Measurements from ENCODE around the gene NFILZ. TPM values are rescaled to one million over a fixed set of nuclear protein-coding genes. Genes with fewer than 3 reads are reported as not detected.

NFILZ gene
- total RNA-seq, 2 experiments from 2014 or later: not detected

DNA sequence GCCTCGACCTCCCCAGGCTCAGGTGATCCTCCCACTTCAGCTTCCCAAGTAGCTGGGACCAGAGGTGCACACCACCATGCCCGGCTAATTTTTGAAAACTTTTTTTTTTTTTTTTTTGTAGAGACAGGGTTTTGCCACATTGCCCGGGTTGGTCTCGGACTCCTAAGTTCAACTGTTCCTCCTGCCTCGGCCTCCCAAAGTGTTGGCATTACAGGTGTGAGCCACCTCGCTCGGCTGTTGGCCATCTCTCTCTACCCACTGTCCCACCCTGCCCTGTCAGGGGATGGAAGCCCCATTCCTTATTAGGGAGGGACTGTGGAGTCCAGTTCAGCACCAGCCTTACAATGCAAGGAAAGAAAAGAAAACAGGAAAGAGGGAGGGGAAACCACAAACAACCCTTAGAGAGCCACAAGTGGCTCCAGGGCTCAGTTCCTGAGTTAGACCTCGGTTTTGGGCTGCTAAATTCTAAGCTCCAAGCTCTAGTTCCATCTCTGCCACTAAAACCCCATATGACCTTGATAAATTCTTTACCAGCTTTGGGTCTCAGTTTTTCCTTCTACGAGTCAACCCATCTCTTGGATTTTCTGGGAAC lies 36.5 kb downstream of the NFILZ start:
- Histone ChIP-seq H3K27ac (ENCODE audit: low read depth, low read length, poor library complexity, severe bottlenecking) (no peak overlapping the region), H3K9me3 (ENCODE audit: low read length) (no peaks in the 10 kb centered on the region)

GRCh38 chr19:8673276-8673891 lies 43.0 kb downstream of the NFILZ start:
- no peak for TF ChIP-seq EZH2phosphoT487 (IDR thresholded peaks at IDR 0.05; ENCODE audit: borderline replicate concordance, low read depth, low read length)
- intact Hi-C loops (cut with micrococcal nuclease; ENCODE audit: unreplicated experiment): no loop called here
- Histone ChIP-seq H3K4me3 (ENCODE audit: low read depth, low read length, poor library complexity, severe bottlenecking) (no peak overlapping the region), H3K4me1 (ENCODE audit: insufficient read depth, low read length, poor library complexity, severe bottlenecking) (peaks cover 22% of the 10 kb centered on the region), H3K9me2 (ENCODE audit: insufficient read depth, low read length) (no peaks in the 10 kb centered on the region), H4K20me1 (ENCODE audit: insufficient read depth, low read length) (no peaks in the 10 kb centered on the region), H3K9me3 (ENCODE audit: low read length) (no peaks in the 10 kb centered on the region), H3K79me2 (ENCODE audit: insufficient read depth, low read depth, low read length) (no peaks in the 10 kb centered on the region), H3K36me3 (ENCODE audit: insufficient read depth, low read length) (no peaks in the 10 kb centered on the region), H3K27ac (ENCODE audit: low read depth, low read length, poor library complexity, severe bottlenecking) (no peak overlapping the region), H3K4me2 (ENCODE audit: low read length) (no peak overlapping the region), H2AFZ (ENCODE audit: low read length) (no peak overlapping the region)
- DNase-seq (ENCODE audit: low spot score): peak; percentile 46
- no TSS peak for BruUV-seq (replicated peaks)
- POLR2A ChIA-PET: no interaction called here
- CTCF ChIA-PET (ENCODE audit: unreplicated experiment): no interaction called here

More for the DNA sequence above, 36.5 kb downstream of the NFILZ start:
- Histone ChIP-seq H3K79me2 (ENCODE audit: insufficient read depth, low read depth, low read length) (no peaks in the 10 kb centered on the region), H3K9me2 (ENCODE audit: insufficient read depth, low read length) (no peaks in the 10 kb centered on the region), H3K36me3 (ENCODE audit: insufficient read depth, low read length) (no peaks in the 10 kb centered on the region), H3K4me3 (ENCODE audit: low read depth, low read length, poor library complexity, severe bottlenecking) (no peak overlapping the region), H3K4me1 (ENCODE audit: insufficient read depth, low read length, poor library complexity, severe bottlenecking) (peaks cover 28% of the 10 kb centered on the region), H4K20me1 (ENCODE audit: insufficient read depth, low read length) (no peaks in the 10 kb centered on the region), H3K4me2 (ENCODE audit: low read length) (no peak overlapping the region), H2AFZ (ENCODE audit: low read length) (no peak overlapping the region)
- CTCF ChIA-PET (ENCODE audit: unreplicated experiment): no interaction called here
- TF ChIP-seq EZH2phosphoT487 (IDR thresholded peaks at IDR 0.05; ENCODE audit: borderline replicate concordance, low read depth, low read length): no peak
- TF ChIP-seq, protein P1, sequence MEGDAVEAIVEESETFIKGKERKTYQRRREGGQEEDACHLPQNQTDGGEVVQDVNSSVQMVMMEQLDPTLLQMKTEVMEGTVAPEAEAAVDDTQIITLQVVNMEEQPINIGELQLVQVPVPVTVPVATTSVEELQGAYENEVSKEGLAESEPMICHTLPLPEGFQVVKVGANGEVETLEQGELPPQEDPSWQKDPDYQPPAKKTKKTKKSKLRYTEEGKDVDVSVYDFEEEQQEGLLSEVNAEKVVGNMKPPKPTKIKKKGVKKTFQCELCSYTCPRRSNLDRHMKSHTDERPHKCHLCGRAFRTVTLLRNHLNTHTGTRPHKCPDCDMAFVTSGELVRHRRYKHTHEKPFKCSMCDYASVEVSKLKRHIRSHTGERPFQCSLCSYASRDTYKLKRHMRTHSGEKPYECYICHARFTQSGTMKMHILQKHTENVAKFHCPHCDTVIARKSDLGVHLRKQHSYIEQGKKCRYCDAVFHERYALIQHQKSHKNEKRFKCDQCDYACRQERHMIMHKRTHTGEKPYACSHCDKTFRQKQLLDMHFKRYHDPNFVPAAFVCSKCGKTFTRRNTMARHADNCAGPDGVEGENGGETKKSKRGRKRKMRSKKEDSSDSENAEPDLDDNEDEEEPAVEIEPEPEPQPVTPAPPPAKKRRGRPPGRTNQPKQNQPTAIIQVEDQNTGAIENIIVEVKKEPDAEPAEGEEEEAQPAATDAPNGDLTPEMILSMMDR (conservative IDR thresholded peaks at IDR 0.05; ENCODE audit: low read length): no peak
- DNase-seq (ENCODE audit: low spot score): no peak
- BruUV-seq (replicated peaks): no TSS peak
- POLR2A ChIA-PET: interaction anchor here (0.7 kb wide), 1 partner anchor 14 kb away, joined by 3 read pairs; no protein-coding TSS in a partner anchor
- intact Hi-C loops (cut with micrococcal nuclease; ENCODE audit: unreplicated experiment): no loop called here

DNA sequence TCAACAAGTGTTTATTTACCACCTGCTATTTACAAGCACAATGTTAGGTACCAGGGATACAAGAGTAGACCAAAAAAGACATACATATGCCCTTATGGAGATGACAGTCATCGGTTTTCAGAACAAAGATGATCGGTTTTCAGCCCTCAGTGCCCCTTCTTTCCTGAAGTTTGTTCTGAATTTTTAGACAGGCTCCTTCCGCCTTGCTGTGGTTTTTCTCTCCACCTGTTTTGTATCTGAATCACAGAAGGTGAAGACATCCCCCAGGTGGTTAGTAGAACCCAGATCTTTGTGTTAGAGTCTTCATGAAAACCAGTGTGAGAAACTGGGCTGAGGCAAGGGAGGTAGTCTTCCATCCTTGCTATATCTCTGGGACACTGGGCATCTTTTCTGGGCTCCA lies 44.6 kb downstream of the NFILZ start:
- H3K4me2 ChIP-seq (ENCODE audit: low read length): no peak overlapping the region
- no TSS peak for BruUV-seq (replicated peaks)
- no peak overlapping the region for H3K27ac ChIP-seq (ENCODE audit: low read depth, low read length, poor library complexity, severe bottlenecking)
- H4K20me1 ChIP-seq (ENCODE audit: insufficient read depth, low read length): no peaks in the 10 kb centered on the region
- no peak overlapping the region for H2AFZ ChIP-seq (ENCODE audit: low read length)
- CTCF ChIA-PET (ENCODE audit: unreplicated experiment): no interaction called here
- no peak for TF ChIP-seq EZH2phosphoT487 (IDR thresholded peaks at IDR 0.05; ENCODE audit: borderline replicate concordance, low read depth, low read length)
- TF ChIP-seq, protein P1 (conservative IDR thresholded peaks at IDR 0.05; ENCODE audit: low read length): no peak
- H3K4me3 ChIP-seq (ENCODE audit: low read depth, low read length, poor library complexity, severe bottlenecking): no peak overlapping the region
- POLR2A ChIA-PET: no interaction called here
- intact Hi-C loops (cut with micrococcal nuclease; ENCODE audit: unreplicated experiment): no loop called here
- H3K9me2 ChIP-seq (ENCODE audit: insufficient read depth, low read length): no peaks in the 10 kb centered on the region
- no peaks in the 10 kb centered on the region for H3K9me3 ChIP-seq (ENCODE audit: low read length)
- no peaks in the 10 kb centered on the region for H3K79me2 ChIP-seq (ENCODE audit: insufficient read depth, low read depth, low read length)
- no peaks in the 10 kb centered on the region for H3K36me3 ChIP-seq (ENCODE audit: insufficient read depth, low read length)
- DNase-seq (ENCODE audit: low spot score): no peak
- peaks cover 22% of the 10 kb centered on the region for H3K4me1 ChIP-seq (ENCODE audit: insufficient read depth, low read length, poor library complexity, severe bottlenecking)
